HTR-8/SVneo (cell line): ENCODE results near the gene QPCTL.
"Not testable (repeated sequence)": the region's sequence is repeated elsewhere in the genome, so short reads cannot be mapped to it uniquely, and the experiment has no call there.

Source experiments
- DNase-seq: peaks from one replicate; pipeline ENCODE4 v3.0.0; 2011; ENCODE audit warnings: low spot score, mixed read lengths; ENCODE audit not compliant: insufficient read length
- FAIRE-seq: peaks from 2 replicates; lab custom pipeline; 2011; peaks lifted over from hg19 to GRCh38; lab: Jason Lieb, UNC

Gene QPCTL

DNA sequence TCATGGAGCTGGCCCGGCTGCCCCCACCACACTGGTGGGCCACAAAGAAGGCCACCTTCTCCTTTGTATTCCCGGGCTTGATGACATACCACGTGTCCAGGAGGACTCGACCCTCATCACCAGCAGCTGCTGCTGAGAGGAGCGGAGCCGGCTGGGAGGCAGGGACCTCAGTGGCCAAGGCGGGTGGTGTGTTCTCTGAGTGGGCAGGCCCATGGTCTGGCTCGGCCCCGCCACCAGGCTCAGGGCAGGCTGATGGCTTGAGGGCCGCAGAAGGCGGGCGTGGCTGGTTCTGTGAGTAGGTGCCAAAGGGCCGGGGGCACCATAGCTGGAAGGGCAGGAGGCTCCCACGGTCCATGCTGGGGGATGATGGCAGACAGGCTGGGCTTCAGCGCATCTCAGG is 20.7 kb downstream of the QPCTL start:
- no peak for DNase-seq
- no peak for FAIRE-seq

DNA sequence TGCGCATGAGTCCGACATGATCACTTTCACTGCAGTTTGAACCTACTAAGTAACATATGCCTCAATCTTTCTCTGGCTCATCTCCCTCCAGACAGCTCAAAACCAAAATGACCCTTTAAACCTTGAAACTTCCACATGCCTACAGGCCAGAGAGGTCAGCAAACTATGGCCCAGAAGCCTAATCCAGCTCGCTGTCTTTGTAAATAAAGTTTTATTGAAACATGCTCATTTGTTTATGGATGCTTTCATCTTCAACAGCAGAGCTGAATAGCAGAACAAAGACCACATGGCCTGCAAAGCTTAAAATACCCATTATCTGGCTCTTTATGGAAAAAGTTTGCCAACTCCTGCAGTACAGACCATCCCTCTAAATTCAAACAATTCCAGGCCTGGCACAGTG is 22.7 kb downstream of the QPCTL start:
- FAIRE-seq (no peak), DNase-seq (no peak)

DNA sequence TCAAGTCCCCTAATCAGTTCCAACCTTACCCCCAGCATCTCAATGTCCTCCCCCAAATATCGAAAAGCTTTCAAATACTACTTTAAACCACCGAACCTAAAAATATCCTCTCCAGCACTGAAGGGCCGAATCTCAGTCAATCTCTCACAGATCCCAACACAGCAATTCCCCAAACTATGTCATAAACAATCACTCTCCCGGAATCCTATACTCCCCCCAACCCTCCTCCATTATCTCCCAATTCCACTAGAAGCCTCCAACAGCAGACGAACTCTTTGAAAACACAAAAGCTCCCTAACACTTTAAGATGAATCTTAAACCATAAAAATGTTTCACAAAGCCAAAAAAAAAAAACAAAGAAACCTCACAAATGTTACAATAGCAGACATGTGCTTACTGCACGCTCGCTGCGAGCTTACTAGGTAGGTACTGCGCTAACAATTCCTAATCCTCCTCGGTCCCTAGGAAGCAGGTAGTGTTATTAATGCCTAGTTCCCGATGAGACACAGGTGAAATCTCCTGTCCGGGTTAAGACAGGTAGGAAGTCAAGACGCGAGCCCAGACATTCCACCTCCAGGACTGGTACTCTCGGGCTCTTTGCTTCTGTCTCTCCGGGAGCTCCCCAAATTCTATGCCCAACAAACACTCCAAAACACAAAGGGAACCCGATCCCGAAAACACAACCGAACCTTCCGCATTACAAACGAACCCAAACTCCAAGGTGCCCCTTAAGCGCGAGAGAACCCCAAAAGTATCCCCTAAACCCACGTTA is 24.1 kb downstream of the QPCTL start:
- no peak for FAIRE-seq
- no peak for DNase-seq

DNA sequence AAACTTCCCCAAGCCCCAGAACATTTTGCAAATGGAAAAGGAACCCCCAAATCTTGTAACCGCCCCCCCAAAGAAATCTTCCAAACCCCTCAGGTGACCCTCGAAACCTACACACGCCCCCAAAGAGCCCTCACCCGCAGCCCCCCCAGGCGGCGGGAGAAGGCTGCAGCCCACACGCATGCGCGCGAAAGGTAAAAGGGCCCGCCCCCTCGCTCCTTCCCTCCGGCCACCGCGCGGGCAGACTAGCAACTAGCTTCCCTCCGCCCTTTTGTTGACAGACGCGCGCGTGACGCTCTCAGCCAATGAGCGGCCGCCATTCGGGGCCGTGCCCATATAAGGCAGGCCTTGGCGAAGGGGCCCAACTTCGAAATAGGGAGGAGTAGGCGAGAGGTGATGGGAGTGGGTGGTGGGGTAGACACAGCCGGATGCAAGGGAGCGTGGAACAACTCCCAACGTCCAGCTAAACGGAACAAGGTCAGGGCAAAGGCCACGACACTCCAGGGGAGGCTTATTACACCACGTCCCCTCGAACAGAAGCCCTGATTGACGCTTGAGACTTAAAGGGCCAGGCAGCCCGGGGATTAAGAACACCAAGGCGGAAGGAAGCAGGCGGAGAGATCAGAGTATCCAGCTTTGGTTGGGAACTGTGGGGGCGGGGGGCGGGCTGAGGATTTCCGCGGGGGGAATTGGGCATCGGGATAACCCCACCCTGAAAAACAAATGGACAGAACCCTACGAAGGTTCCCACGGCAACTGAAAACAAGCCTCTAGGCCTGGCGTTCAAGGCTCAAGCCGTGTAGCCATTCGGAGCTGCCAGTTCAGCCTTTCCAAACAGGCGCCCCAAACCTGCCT is 24.9 kb downstream of the QPCTL start:
- DNase-seq (peak; percentile 97), FAIRE-seq (peak; percentile 98)

DNA sequence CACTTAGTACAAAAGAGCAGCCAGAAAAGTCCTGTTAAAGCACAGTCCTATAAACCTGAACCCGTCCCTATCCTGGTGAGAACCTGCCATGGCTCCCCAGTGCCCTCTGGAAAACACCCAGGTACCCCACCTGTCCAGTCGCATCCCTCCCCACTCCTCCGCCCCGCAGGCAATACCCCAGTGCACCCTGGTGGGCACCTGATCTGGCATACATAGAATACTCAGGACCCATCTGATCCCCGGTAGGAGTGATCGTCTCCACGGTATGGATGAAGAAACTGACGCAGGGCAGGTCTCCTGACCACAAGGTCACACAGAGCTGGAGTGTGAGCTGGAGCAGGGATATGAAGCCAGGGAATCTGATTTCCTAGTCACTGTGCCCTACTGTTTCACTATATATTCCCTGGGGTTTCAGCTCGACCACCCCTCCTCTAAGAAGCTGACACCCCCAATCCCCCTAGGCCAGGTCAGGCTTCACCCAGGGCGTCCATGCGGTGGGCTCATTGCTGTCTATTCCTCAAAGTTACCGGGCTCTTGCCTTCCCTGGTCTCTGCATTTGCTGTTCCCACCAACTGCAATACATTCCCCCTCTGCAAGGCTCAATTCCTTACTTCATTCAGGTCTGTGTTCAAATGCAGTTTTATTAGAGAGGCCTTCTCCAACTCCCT is 25.7 kb downstream of the QPCTL start:
- DNase-seq (no peak), FAIRE-seq (no peak)

DNA sequence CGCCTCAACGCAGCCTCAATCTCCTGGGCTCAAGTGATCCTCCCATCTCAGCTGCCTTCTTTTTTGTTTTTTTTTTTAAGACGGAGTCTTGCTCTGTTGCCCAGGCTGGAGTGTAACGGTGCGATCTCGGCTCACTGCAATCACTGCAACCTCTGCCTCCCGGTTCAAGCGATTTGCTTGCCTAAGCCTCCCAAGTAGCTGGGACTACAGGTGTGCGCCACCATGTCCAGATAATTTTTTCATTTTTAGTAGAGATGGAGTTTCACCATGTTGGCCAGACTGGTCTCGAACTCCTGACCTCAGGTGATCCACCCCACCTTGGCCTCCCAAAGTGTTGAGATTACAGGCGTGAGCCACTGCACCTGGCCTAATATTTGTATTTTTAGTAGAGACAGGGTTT is 27.6 kb downstream of the QPCTL start:
- DNase-seq, FAIRE-seq: not testable (repeated sequence)

DNA sequence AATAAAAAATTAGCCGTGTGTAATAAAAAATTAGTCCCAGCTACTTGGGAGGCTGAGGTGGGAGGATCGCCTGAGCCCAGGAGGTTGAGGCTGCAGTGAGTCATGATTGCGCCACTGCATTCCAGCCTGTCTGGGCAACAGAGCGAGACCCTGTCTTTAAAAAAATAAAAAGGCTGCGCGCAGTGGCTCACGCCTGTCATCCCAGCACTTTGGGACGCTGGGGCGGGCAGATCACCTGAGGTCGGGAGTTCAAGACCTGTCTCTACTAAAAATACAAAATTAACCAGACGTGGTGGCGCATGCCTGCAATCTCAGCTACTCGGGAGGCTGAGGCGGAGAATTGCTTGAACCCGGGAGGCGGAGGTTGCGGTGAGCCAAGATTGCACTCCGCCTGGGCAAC is 36.2 kb downstream of the QPCTL start:
- FAIRE-seq, DNase-seq: not testable (repeated sequence)

DNA sequence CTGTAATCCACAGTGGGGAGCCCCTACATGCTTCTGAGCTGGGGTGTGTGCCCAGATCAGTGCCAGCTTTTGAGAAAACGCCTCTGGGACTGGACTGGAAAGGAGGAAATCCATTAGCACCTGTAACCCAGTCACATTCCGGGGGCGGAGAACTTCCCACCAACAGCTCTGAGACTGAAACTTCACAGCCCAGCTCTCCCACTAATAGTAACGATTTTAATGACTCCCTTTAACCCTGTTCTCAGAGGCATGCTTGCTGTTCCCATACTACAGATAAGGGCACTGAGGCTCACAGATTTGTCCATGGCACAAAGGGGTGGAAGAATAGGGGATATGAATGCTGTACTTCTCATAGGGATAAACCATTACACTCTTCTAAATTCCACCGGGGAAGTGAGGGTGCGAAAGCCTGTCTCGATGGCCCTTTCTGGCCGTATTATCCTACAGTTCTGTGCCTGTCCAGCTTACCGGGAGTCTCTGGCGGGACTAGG is 37.4 kb downstream of the QPCTL start:
- FAIRE-seq (no peak), DNase-seq (no peak)

DNA sequence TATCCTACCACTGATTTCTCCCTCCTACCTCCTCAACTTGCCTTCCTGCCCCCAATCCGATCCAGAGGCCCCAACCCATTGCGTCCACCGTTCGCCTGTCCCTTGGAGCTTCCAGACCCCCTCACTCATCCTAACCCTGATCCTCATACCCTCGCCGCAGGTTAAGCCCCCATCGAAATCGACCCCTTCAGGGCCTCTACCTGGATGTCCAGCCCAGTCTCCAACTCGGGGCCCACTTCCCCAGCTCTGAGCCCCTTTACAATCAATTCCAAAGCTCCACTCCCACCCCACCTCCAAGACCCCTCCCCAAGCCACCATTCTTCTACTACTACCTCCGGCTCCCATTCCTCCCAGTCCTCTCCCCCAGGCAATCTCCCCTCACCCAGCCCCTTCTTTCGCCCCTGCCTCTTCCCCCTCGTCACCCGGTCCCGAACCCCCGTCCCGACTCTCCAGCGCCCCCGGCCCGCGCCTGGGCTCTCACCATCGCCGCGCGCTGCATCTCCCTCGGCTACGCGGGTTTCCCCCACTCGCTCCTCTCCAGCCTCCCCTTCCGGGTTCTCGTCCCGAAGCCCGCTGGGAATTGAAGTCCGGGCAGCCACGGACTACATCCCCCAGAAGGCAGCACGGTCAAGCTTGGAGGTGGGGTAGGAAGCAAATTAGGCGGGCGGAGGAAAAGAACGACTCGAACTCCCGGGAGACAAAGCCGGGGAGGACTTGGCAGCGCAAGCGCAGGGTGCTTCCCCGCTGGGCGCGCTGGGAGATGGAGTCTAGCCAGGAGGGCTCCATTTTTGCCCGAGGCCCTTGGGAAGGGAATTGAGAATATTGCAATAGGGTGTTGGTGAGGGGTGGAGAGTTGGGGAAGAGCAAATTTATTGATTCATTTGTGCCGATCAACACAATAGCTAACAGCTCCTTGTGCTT is 38.2 kb downstream of the QPCTL start, which contains the start of gene FBXO46:
Gene FBXO46 (minus strand): TSS at position 529 of the 921 bp plus-strand sequence. CDS start 17,401 bp downstream, outside the sequence.
- FAIRE-seq = peak; percentile 92
- DNase-seq = peak; percentile 98

DNA sequence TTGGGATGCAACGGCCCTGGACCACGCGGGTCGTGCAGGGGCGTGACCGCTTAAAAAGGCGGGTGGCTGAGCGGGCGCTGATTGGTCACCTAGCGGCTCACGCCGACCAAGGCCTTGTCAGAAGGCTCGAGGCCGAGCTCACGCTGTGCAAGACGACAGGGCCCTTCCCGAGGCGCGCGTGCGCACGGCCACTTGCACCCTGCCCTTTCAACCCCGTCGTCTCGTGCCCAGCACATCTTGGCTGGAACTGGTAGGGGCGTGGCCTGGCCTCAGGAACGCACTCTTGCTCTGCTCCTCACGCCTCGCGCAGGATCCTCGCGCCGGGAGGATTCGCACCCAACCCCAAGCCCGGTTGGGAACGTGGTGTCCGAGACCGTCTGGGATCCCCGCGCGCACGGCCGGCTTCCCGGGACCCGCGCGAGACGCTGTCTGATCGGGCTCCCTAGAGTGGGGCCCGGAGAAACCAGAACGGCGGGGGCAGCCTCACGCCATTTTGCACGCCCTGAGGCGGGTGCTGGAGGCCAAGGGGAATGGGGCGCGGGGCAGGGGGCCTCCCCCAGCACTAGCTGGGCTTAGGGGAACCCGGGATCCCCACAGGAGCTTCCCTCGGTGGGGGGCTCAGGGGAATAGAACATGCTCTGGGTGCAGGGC is 40.8 kb downstream of the QPCTL start, which contains the start of gene MEIOSIN:
Gene MEIOSIN (plus strand): TSS at position 280 of the 651 bp plus-strand sequence. CDS start 1,938 bp downstream, outside the sequence.
- DNase-seq (no peak), FAIRE-seq (no peak)

DNA sequence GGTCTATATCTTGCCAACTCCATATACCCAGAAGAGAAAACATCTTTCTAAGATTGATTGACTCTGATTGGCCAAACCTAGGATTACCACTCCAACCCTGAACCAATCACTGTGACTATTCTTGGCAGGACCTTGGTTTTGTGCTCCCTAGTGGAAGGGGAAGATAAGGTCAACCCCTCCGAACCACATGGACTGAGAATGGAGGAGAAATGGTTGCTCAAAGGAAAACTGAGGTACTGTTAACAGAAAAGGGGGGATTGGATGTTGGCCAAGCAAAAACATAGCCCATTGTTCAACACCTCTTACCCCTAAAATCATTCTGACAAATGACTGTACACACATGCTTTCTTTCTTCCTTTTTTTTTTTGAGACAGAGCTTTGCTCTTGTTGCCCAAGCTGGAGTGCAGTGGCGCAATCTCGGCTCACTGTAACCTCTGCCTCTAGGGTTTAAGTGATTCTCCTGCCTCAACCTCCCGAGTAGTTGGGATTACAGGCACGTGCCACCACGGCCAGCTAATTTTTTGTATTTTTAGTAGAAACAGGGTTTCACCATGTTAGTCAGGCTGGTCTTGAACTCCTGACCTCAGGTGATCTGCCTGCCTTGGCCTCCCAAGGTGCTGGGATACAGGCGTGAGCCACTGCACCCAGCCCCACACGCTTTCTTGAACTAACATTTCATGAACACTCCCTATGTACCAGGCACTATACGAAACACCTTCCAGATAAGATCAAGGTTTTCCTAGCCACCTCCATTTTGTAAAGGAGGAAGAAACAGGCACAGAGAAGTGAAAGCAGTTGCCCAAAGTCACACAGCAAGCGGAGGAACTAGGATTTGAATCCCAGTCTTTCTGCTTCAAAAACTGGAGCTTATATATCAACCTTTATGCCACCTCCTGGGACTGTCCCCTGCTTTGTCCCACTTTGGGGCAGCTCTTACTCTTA is 47.3 kb downstream of the QPCTL start:
- DNase-seq = no peak
- FAIRE-seq = no peak

DNA sequence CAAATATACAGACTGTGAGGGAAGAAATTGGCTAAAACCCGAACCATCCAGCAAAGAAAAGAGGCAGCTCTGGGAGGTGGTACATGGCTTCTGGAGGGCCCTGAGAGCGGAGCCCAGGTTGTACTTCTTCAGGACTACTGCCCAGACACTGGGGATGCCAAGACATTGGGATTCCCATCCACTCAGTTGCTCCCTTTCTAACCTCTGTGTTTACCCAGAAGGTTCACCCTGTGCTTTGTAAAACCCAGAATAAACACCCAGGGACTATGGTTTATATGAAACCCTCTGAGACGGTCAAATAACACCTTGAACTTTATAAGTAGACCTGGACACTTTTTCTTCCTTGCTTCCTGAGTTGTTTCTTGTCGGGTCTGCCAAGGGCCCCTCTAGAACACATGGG is 50.5 kb downstream of the QPCTL start:
- FAIRE-seq = no peak
- no peak for DNase-seq

DNA sequence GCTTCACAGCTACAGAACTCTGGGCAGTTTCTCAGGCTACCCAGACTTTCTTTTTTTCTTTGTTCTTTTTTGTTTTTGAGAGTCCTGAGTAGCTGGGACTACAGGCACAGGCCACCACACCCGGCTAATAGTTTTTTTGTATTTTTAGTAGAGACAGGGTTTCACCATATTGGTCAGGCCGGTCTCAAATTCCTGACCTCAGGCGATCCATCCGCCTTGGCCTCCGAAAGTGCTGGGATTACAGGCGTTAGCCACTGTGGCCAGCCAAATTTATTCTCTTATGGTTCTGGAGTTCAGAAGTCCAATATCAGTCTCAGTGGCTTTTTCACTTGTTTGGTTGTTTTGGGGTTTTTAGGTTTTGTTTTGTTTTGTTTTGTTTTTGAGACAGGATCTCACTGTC is 53.1 kb downstream of the QPCTL start:
- DNase-seq (no peak), FAIRE-seq (no peak)

DNA sequence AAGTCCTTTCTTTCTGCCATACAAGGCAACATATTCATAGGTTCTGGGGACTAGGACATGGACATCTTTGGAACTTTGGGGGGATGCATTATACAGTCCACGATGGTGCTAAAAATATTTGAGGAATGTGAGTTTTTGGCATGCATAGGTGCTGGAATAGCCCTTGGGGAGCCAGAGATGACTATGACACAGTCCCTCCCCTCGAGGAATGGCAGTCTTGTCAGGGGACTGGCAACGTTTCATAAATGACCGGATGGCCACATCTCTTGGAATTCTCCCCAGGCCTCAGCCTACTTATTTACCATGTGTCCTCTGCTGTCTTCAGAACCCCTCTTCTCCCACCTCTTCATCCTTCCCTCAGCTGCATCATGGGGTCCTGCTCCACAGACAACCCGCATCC is 54.4 kb downstream of the QPCTL start:
- DNase-seq = no peak
- no peak for FAIRE-seq

DNA sequence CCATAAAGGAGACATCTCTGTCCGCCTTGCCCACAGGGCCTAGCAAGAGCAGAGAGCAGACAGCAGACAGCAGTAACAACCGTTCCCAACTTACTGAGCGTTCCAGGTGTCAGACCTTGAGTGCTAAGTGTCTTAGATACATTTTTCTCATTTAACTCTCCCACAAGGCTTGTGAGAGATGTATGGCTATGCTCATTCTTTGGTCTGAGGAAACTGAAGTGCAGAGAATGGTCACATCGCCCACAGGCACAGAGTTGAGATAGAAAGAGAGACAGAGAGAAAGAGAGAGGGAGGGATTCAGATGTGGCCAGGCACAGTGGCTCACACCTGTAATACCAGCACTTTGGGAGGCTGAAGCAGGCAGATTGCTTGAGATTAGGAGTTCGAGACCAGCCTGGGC is 55.0 kb downstream of the QPCTL start:
- FAIRE-seq (no peak), DNase-seq (no peak)

DNA sequence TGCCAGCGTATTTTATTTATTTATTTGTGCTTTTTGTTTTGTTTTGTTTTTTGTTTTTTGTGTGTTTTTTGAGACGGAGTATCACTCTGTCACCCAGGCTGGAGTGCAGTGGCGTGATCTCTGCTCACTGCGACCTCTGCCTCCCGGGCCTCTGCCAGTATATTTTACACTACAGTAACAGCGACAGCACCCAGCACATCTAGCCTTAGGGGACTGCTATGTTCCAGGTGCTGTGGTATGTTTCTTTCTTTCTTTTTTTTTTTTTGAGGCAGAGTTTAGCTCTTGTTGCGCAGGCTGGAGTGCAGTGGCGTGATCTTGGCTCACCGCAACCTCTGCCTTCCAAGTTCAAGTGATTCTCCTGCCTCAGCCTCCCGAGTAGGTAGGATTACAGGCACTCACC is 59.0 kb downstream of the QPCTL start:
- not testable (repeated sequence) for FAIRE-seq

DNA sequence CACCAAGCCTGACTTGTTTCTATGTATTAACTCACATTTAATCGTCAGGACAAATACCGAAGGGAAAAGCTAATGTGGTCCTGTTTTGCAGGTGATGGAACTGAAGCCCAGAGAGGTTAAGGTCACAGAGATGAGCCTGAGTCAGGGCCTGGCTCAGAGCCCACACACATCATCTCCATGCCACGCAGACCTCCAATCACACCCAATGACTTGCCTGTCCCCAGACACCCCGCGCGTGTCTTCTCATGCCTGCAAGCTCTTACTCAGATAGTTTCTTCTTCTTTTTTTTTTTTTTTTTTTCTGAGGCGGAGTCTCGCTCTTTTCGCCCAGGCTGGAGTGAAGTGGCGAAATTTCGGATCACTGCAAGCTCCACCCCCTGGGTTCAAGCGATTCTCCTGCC is 60.2 kb downstream of the QPCTL start:
- FAIRE-seq = no peak

More for the DNA sequence above, 59.0 kb downstream of the QPCTL start:
- not testable (repeated sequence) for DNase-seq

DNA sequence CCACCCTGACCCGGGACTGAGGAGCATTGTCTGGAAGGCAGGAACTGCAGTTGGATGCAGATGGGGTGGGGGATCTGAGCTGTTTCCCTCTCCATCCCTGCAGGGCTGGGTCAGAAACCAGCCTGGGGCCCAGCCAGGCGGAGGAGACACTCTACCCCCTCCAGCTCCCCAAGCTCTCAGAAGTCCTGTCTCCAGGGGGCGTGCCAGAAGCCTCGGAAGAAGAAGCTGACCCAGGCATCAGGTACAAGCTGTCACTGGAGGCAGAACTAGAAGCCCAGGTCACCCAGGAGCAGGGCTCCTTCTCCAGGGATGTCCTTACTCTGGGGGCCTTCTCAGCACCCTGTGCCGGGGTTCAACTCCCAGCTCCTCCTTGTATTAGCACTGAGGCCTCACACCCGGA is 61.1 kb downstream of the QPCTL start:
- no peak for DNase-seq
- no peak for FAIRE-seq

More for the DNA sequence above, 60.2 kb downstream of the QPCTL start:
- DNase-seq = no peak
